ENCODE data around the gene HDGF. TPM values are rescaled to one million over a fixed set of nuclear protein-coding genes. Genes with fewer than 3 reads are reported as not detected.

HDGF gene
- total RNA-seq, 1 donor from 2014 or later: 107 TPM

GRCh38 chr1:156754219-156754618 lies 2.7 kb upstream of the HDGF start:
- POLR2A ChIA-PET: interaction anchor here (1.1 kb wide), 1 partner anchor 12 kb away, joined by 3 read pairs; no protein-coding TSS in a partner anchor

GRCh38 chr1:156752843-156753482 lies 1.5 kb upstream of the HDGF start:
- Mint-ChIP-seq H3K27ac (peak overlapping the region; percentile 67), H3K4me3 (peak overlapping the region; percentile 93), H3K9me3 (no peaks in the 10 kb centered on the region), H3K4me1 (peaks cover 53% of the 10 kb centered on the region), H3K36me3 (ENCODE audit: low read depth) (peaks cover 4% of the 10 kb centered on the region), H3K27me3 (no peaks in the 10 kb centered on the region)
- ChIA-PET POLR2A (interaction anchor here (0.5 to 4.1 kb wide), 9 partner anchors 8 to 252 kb away, joined by 3 to 91 read pairs (median 10); partner anchors contain the start of genes CRABP2, ISG20L2, MEF2D and METTL25B), CTCF (interaction anchor here (1.8 to 2.3 kb wide), 3 partner anchors 12 to 64 kb away, joined by 7 to 16 read pairs (median 7); partner anchors contain the start of genes ISG20L2, METTL25B and MRPL24)
- intact Hi-C loops (cut with micrococcal nuclease): loop anchor here (5.0 kb wide), 1 partner anchor 296 kb away; no protein-coding TSS in a partner anchor
- ATAC-seq (ENCODE audit: low read depth): no peak
- TF ChIP-seq CTCF (IDR thresholded peaks at IDR 0.05): no peak
- no peak for DNase-seq

More at GRCh38 chr1:156754219-156754618, 2.7 kb upstream of the HDGF start:
- DNase-seq (no peak), ATAC-seq (ENCODE audit: low read depth) (no peak)
- peaks cover 4% of the 10 kb centered on the region for H3K36me3 Mint-ChIP-seq (ENCODE audit: low read depth)
- H3K27ac Mint-ChIP-seq: no peak overlapping the region
- H3K27me3 Mint-ChIP-seq: no peaks in the 10 kb centered on the region
- TF ChIP-seq CTCF (IDR thresholded peaks at IDR 0.05): no peak
- CTCF ChIA-PET: no interaction called here
- peaks cover 41% of the 10 kb centered on the region for H3K4me1 Mint-ChIP-seq
- intact Hi-C loops (cut with micrococcal nuclease): loop anchor here (5.0 kb wide), 1 partner anchor 297 kb away; no protein-coding TSS in a partner anchor
- no peaks in the 10 kb centered on the region for H3K9me3 Mint-ChIP-seq
- no peak overlapping the region for H3K4me3 Mint-ChIP-seq

- POLR2A ChIA-PET: interaction anchor here (0.5 to 4.1 kb wide), 22 partner anchors 9 to 1287 kb away, joined by 3 to 91 read pairs (median 7); partner anchors contain the start of genes CRABP2, ISG20L2, MEF2D and METTL25B
These were observed 444 bp upstream of the HDGF start for GRCh38 chr1:156751757-156752481.

GRCh38 chr1:156750711-156751450 lies 594 bp downstream of the HDGF start:
- H3K4me1 Mint-ChIP-seq: peaks cover 71% of the 10 kb centered on the region
- TF ChIP-seq CTCF (IDR thresholded peaks at IDR 0.05): no peak
- peak overlapping the region; percentile 90 for H3K4me3 Mint-ChIP-seq
- intact Hi-C loops (cut with micrococcal nuclease): loop anchor here (1.0 to 5.0 kb wide), 5 partner anchors 10 to 294 kb away; partner anchors contain the start of genes ISG20L2, METTL25B, MRPL24 and PRCC
- DNase-seq (no peak), ATAC-seq (ENCODE audit: low read depth) (peak; percentile 20)
- H3K27ac Mint-ChIP-seq: peak overlapping the region; percentile 85
- H3K9me3 Mint-ChIP-seq: no peaks in the 10 kb centered on the region
- POLR2A ChIA-PET: interaction anchor here (0.5 to 4.1 kb wide), 11 partner anchors 9 to 817 kb away, joined by 3 to 91 read pairs (median 10); partner anchors contain the start of genes CRABP2, ISG20L2, MEF2D and METTL25B
- no peaks in the 10 kb centered on the region for H3K27me3 Mint-ChIP-seq
- peaks cover 6% of the 10 kb centered on the region for H3K36me3 Mint-ChIP-seq (ENCODE audit: low read depth)
- CTCF ChIA-PET: interaction anchor here (1.8 to 2.3 kb wide), 4 partner anchors 10 to 61 kb away, joined by 7 to 16 read pairs (median 10); partner anchors contain the start of genes ISG20L2, METTL25B and MRPL24

More at GRCh38 chr1:156751757-156752481, 444 bp upstream of the HDGF start:
- ATAC-seq (ENCODE audit: low read depth): peak; percentile 85
- no peaks in the 10 kb centered on the region for H3K9me3 Mint-ChIP-seq
- TF ChIP-seq CTCF (IDR thresholded peaks at IDR 0.05): no peak
- peaks cover 4% of the 10 kb centered on the region for H3K36me3 Mint-ChIP-seq (ENCODE audit: low read depth)
- peaks cover 62% of the 10 kb centered on the region for H3K4me1 Mint-ChIP-seq
- DNase-seq: peak; percentile 89
- peak overlapping the region; percentile 93 for H3K4me3 Mint-ChIP-seq
- peak overlapping the region; percentile 92 for H3K27ac Mint-ChIP-seq
- intact Hi-C loops (cut with micrococcal nuclease): loop anchor here (1.0 to 5.0 kb wide), 5 partner anchors 11 to 295 kb away; partner anchors contain the start of genes ISG20L2, METTL25B, MRPL24 and PRCC
- no peaks in the 10 kb centered on the region for H3K27me3 Mint-ChIP-seq
- CTCF ChIA-PET: interaction anchor here (1.3 to 2.3 kb wide), 5 partner anchors 11 to 62 kb away, joined by 3 to 16 read pairs (median 7); partner anchors contain the start of genes ISG20L2, METTL25B and MRPL24
